ENCODE results near the gene FAM170B.

FAM170B gene

DNA sequence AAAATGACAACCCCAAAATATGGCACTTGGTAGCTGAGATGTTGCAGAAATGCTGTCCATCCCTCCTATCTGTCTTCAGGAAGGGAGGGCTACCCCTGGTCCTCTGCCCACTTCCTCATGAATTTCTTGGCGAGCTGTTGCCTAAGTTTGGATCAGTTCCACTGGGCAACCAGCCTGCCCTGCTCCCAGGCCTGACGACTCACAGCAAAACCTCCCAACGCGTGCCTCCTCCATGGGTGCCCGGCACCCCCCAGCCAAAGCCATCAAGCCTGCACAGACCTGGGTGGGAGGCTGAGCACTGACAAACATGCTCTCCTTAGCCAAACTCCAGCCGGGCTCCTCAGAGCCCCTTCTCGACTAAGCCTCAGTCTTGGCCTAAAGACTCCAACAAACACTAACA, 27.4 kb downstream of the FAM170B start:
- DNase-seq (ENCODE audit: low read depth in 2 of 2): no peak

DNA sequence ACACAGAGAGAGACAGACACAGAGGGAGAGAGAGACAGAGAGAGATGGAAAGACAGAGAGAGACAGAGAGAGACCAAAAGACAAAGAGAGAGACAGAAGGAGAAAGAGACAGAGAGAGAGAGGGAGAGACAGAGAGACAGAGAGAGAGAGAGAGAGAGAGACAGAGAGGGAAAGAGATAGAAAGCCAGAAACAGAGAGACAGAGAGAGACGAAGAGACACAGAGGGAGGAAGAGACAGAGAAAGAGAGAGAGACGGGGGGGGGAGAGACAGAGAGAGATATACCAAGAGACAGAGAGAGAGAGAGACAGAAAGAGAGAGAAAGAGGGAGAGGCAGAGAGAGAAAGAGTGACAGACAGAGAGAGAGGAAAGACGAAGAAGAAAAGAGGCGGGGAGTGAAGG, 28.7 kb downstream of the FAM170B start:
- no peak for DNase-seq (ENCODE audit: low read depth in 2 of 2)

- DNase-seq (ENCODE audit: low read depth in 2 of 2): no peak
These were observed 29.5 kb downstream of the FAM170B start for GRCh38 chr10:49104323-49104722.

DNA sequence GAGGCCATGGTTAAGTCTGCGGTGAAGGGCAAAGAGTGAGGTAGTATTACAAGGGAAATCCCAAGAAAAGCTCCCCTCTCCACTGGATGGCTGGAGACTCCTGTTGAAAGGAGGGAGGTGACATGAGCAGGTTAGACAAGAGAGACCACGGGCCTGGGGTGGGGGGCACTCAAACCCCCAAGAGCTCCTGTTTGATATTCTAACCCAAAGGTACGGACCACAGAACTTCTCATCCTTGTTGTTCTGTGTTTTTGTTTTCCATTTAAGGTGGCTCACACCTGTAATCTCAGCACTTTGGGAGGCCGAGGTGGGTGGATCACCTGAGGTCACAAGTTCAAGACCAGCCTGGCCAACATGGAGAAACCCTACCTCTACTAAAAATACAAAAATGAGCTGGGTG, 30.1 kb downstream of the FAM170B start:
- DNase-seq (ENCODE audit: low read depth in 2 of 2): no peak

- DNase-seq (ENCODE audit: low read depth in 2 of 2): no peak
These were observed 34.8 kb downstream of the FAM170B start for GRCh38 chr10:49099046-49099445.

DNA sequence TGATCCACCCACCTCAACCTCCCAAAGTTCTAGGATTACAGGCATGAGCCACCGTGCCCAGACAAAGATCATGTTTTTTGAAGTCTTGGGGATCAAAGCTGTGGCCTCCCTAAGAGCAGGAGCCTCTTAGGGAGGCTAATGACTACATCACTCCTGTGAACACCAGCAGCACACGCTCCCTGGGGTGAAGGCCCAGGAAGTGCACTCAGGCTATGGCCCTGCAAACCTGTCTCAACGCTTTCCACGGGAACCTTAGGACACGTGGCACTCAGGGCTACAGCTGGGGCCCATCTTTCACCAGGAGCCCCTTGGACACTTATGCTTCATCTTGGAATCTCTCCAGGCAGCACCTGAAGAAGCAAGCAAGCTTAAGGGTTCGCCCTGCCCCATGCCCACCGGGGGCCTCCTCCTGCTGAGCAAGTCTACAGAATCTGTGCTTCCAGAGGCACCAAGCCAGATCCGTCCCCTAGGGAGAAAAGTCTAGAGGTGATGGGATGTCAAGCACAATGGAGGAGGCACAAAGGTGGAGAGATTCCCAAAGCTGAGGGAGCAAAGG, 36.9 kb downstream of the FAM170B start:
- no peak for DNase-seq (ENCODE audit: low read depth in 2 of 2)

DNA sequence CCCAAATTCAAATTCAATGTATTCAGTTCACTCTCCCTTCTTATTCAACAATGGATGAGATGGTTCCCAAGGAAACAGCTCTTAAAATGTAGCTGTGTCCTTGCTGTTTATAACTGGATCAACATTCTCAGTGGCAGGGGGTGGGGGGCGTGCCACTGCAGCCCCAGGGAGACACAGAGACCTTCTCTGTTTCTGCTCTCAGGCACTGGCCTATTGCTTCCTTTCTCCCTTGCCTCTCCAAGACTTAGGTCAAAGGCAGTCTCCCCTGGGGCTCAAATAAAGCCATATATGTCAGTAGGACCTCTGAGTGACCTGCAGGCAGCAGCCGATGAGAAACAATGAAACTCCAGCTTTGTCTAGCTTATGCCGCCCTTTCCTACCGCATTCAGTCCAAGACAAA, 39.2 kb downstream of the FAM170B start:
- DNase-seq (ENCODE audit: low read depth in 2 of 2): no peak

- DNase-seq (ENCODE audit: low read depth in 2 of 2): no peak
These were observed 39.9 kb downstream of the FAM170B start for GRCh38 chr10:49093922-49094321.

DNA sequence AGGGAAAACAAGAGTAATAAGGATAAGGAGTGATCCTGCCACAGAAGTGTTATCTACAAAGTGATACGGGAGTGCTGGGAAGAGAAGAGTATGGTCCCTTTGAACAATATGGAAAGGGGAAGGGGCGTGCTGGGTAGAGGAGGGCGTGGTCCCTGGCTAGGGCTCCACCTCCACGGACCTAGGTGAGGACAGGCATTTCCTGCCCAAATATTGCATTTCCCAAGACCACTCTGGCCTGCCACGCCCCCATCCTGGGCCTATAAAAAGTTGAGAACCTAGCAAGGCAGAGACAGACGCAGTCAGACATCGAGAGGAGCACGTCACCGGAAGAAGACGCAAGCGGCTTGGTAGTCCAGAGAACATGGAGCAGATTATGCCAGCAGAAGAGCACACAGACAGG, 41.3 kb downstream of the FAM170B start:
- no peak for DNase-seq (ENCODE audit: low read depth in 2 of 2)

GRCh38 chr10:49091450-49092210, 42.2 kb downstream of the FAM170B start:
- no peak for DNase-seq (ENCODE audit: low read depth in 2 of 2)

DNA sequence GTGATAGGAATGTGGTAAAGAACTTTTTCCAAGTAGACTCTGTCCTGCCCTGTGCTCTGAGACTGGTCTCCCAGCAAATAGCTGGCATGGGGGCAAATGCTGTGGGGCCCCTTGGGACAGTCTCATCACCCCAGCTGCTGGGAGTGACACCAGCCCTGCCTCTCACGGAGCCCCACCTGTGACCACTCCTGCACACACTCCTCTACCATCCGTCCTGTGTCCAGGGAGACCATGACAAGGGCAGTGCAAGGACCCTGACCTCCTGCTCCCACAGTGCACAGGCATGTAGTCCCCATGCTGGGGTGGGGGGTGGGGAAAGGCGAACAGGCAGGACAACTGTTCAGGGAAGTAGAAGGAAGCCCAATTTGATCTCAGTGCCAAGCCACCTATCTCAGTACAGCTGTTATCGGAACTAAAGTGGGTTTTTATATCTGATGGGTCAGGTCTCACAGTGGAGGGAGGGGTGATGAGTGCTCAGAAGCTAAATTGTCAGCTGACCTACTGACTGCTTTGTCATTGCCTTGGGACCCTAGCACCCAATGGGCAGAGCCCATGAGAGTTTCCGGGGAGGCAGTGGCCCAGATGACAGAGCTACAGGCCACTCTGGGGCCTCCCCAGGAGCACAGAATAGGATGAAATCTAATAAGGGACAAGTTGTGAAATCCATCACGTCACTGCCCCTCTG, 43.0 kb downstream of the FAM170B start:
- DNase-seq (ENCODE audit: low read depth in 2 of 2): no peak

DNA sequence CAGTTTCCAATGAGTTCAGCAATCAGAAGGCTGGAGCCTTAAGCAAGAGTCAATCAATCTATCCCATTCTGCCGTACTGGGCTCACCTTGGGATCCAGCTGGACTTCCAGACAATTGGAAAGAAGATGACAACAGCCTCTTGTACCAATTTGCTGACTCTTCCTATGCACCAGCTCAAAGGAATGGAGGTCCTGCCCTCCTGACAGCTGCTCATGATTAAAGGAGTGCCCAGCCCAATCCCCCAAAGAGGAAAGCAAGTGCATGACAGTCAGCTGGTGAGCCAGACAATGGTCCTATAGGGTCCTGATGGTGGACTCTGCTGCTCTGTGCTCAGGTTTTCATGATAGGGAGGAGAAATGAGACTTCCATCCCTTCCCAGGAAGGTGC, 43.6 kb downstream of the FAM170B start:
- DNase-seq (ENCODE audit: low read depth in 2 of 2): no peak

- DNase-seq (ENCODE audit: low read depth in 2 of 2): no peak
These were observed 44.1 kb downstream of the FAM170B start for GRCh38 chr10:49089557-49090188.

GRCh38 chr10:49089152-49089551, 44.7 kb downstream of the FAM170B start:
- no peak for DNase-seq (ENCODE audit: low read depth in 2 of 2)

- no peak for DNase-seq (ENCODE audit: low read depth in 2 of 2)
These were observed 46.9 kb downstream of the FAM170B start for GRCh38 chr10:49086889-49087288.

- DNase-seq (ENCODE audit: low read depth in 2 of 2): no peak
These were observed 50.6 kb downstream of the FAM170B start for GRCh38 chr10:49083261-49083660.

DNA sequence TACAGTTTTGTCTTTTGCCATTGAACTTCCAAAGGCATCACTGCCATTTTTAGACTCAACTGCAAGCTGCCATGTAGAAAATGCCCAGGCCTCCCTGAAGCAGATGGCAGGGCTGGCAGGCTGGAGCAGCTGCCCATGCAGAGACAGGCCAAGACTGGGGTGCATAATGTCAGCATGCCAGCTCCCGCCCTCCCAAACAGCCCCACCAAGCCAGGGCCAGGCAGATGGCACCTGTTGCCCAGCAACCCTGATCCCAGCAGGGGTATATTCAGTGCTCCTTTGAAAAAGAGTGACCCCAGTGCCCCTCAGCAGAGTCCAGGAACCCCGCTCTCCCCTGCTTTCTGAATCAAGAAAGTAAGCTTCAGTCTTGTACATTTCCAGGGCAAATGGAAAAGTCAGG, 51.1 kb downstream of the FAM170B start:
- DNase-seq (ENCODE audit: low read depth in 2 of 2): no peak

DNA sequence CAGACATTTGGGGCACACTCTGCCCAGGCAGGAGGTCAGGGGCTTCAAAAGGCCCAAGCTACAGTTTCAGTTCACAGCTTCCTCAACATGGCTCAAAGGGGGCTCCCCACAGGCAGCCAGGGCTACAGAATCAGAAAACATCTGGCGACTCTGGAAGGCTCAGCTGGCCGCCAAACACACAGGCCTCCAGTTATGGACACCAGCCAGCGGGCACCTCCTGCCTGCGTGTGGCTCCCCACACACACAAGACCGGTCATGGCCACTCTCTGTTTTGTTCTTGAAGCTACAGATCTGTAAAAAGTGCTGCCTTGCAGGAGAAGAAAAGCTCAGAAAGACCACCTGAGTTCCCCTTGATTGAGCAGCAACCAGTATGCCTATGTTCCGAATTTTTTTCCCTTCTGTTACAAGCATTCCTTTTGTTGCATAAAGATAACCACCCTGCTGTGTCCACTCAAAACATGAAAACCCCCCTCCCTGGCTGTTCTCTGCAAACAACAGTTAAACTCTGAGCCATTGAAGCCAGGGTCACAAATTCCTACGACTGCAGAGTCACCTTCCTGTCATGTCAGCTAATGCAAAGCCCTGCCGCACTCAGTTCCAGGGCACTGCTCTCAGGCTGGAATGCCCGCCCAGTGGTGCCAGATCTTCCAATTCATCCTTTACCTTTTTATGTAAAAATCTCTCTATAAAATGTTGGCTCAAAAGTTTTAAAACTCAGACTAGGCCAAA, 52.1 kb downstream of the FAM170B start:
- DNase-seq (ENCODE audit: low read depth in 2 of 2): no peak
